ENCODE data around the gene ATP13A5.

ATP13A5 gene

DNA sequence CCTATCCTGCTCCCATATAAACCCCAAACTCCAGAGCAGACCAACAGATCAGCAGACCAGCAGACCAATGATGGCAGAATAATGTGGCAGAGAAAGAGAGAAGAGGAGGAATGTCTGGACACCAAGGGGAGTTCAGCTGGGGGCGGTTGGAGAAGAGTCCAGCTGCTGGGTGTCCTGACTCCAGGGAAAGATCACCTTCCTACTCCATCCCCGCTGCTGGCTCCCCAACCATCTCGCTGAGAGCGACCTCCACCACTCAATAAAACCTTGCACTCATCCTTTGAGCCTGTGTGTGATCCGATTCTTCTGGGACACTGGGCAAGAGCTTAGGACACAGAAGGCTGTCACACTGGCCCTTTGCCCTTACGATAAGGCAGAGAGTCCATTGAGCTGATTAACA lies 150.3 kb downstream of the ATP13A5 start:
- Histone ChIP-seq H3K36me3 (ENCODE audit: insufficient read depth, low read length) (no peaks in the 10 kb centered on the region), H3K4me1 (ENCODE audit: insufficient read depth, low read length) (peaks cover 50% of the 10 kb centered on the region), H3K9ac (ENCODE audit: low read depth, low read length) (no peak overlapping the region), H3K9me3 (ENCODE audit: control insufficient read depth, insufficient read depth, low read length) (no peaks in the 10 kb centered on the region)

- Histone ChIP-seq H3K9ac (ENCODE audit: low read depth, low read length) (no peak overlapping the region), H3K4me1 (ENCODE audit: insufficient read depth, low read length) (peaks cover 38% of the 10 kb centered on the region), H3K9me3 (ENCODE audit: control insufficient read depth, insufficient read depth, low read length) (no peaks in the 10 kb centered on the region), H3K36me3 (ENCODE audit: insufficient read depth, low read length) (no peaks in the 10 kb centered on the region)
Measured at GRCh38 chr3:193225302-193226125, 153.0 kb downstream of the ATP13A5 start.

Measured in ES-I3 (cell line).